Left ventricle myocardium inferior (tissue), 1 donor: Measurements from ENCODE around the gene ABHD10. TPM values are rescaled to one million over a fixed set of nuclear protein-coding genes. Genes with fewer than 3 reads are reported as not detected.

Experiments used
- DNase-seq: peaks from one replicate; pipeline ENCODE4 v3.0.0-alpha.2; 2020
- H3K27ac ChIP-seq: fragments of 200-600 bp; replicated peaks from 2 replicates; pipeline ENCODE4 v1.8.0; 2021
- H3K27me3 ChIP-seq: fragments of 200-600 bp; 2 replicates; pipeline ENCODE4 v1.8.0; 2021; ENCODE audit warnings: low read depth
- H3K36me3 ChIP-seq: fragments of 200-600 bp; 2 replicates; pipeline ENCODE4 v1.8.0; 2021
- H3K4me1 ChIP-seq: fragments of 200-600 bp; 2 replicates; pipeline ENCODE4 v1.8.0; 2021
- H3K4me3 ChIP-seq: fragments of 200-600 bp; 2 replicates; pipeline ENCODE4 v1.8.0; 2021; ENCODE audit warnings: mild to moderate bottlenecking, moderate library complexity
- H3K9me3 ChIP-seq: fragments of 200-600 bp; replicated peaks from 2 replicates; pipeline ENCODE4 v1.8.0; 2021
- CTCF ChIP-seq: fragments of 200-600 bp; IDR thresholded peaks from 2 replicates; pipeline ENCODE4 v1.8.0; 2021; ENCODE audit warnings: antibody characterized with exemption, mild to moderate bottlenecking, borderline replicate concordance
- intact Hi-C: fragments of 100-400 bp; cut with micrococcal nuclease; formaldehyde crosslinking; loops from one replicate; pipeline ENCODE4 v1.11.0; 2022
- total RNA-seq: library from RNA; stranded (reverse); fragmentation: NEBNext Ultra II Directional; extraction: Animal tissue kit (Norgen Biotek cat#: 25700); gene quantifications from one replicate; pipeline ENCODE4 v1.2.1, GENCODE V29; 2021
- donor health status: DM: no; HTN: yes; CAD: no; lungs with severe emphysema.

ABHD10 gene
- total RNA-seq, 1 donor from 2014 or later, result 62.7 TPM

- Histone ChIP-seq H3K9me3 (no peaks in the 10 kb centered on the region), H3K4me3 (no peak overlapping the region), H3K36me3 (peaks cover 46% of the 10 kb centered on the region), H3K4me1 (peaks cover 57% of the 10 kb centered on the region), H3K27me3 (no peaks in the 10 kb centered on the region), H3K27ac (peak overlapping the region; percentile 71)
- intact Hi-C loops, result loop anchor here (5.0 kb wide), 2 partner anchors 103 to 228 kb away; no protein-coding TSS in a partner anchor
- TF ChIP-seq CTCF, result no peak
- no peak for DNase-seq
Observed at GRCh38 chr3:111965484-111965883, 13.3 kb upstream of the ABHD10 start.

GRCh38 chr3:111967068-111967467 lies 11.8 kb upstream of the ABHD10 start:
- no peaks in the 10 kb centered on the region for H3K9me3 ChIP-seq
- peaks cover 65% of the 10 kb centered on the region for H3K4me1 ChIP-seq
- H3K4me3 ChIP-seq, result no peak overlapping the region
- H3K36me3 ChIP-seq, result peaks cover 44% of the 10 kb centered on the region
- no peak for DNase-seq
- peak overlapping the region; percentile 71 for H3K27ac ChIP-seq
- no peak for TF ChIP-seq CTCF
- intact Hi-C loops, result loop anchor here (2.0 to 5.0 kb wide), 3 partner anchors 105 to 250 kb away; no protein-coding TSS in a partner anchor
- no peaks in the 10 kb centered on the region for H3K27me3 ChIP-seq

- Histone ChIP-seq H3K9me3 (no peaks in the 10 kb centered on the region), H3K4me1 (peaks cover 65% of the 10 kb centered on the region), H3K36me3 (peaks cover 39% of the 10 kb centered on the region), H3K27me3 (no peaks in the 10 kb centered on the region), H3K4me3 (no peak overlapping the region), H3K27ac (peak overlapping the region; percentile 71)
- TF ChIP-seq CTCF, result peak; percentile 91
- DNase-seq, result peak; percentile 76
- intact Hi-C loops, result loop anchor here (2.0 to 5.0 kb wide), 3 partner anchors 105 to 251 kb away; no protein-coding TSS in a partner anchor
Observed at GRCh38 chr3:111967651-111968274, 11.1 kb upstream of the ABHD10 start.

GRCh38 chr3:111968319-111969054 lies 10.3 kb upstream of the ABHD10 start:
- peak overlapping the region; percentile 71 for H3K27ac ChIP-seq
- no peak for TF ChIP-seq CTCF
- H3K36me3 ChIP-seq, result peaks cover 35% of the 10 kb centered on the region
- peaks cover 65% of the 10 kb centered on the region for H3K4me1 ChIP-seq
- intact Hi-C loops, result loop anchor here (5.0 kb wide), 2 partner anchors 106 to 231 kb away; no protein-coding TSS in a partner anchor
- DNase-seq, result no peak
- H3K4me3 ChIP-seq, result no peak overlapping the region
- H3K9me3 ChIP-seq, result no peaks in the 10 kb centered on the region
- H3K27me3 ChIP-seq, result no peaks in the 10 kb centered on the region

- H3K9me3 ChIP-seq, result no peaks in the 10 kb centered on the region
- intact Hi-C loops, result no loop called here
- H3K4me3 ChIP-seq, result peak overlapping the region; percentile 1
- peaks cover 35% of the 10 kb centered on the region for H3K36me3 ChIP-seq
- H3K27ac ChIP-seq, result peak overlapping the region; percentile 71
- no peak for DNase-seq
- H3K27me3 ChIP-seq, result no peaks in the 10 kb centered on the region
- peaks cover 58% of the 10 kb centered on the region for H3K4me1 ChIP-seq
- TF ChIP-seq CTCF, result no peak
Observed at GRCh38 chr3:111970376-111970775, 8.4 kb upstream of the ABHD10 start.
